Stimulated activated CD8-positive, alpha-beta memory T cell treated with anti-CD3 and anti-CD28 coated beads, Interleukin-4, amount 100 ng/mL, for 4 hours (primary cell): ENCODE results near the gene ACOXL.
"Not testable (repeated sequence)": the region's sequence is repeated elsewhere in the genome, so short reads cannot be mapped to it uniquely, and the experiment has no call there.

Experiments used
- DNase-seq, 2 donors: peaks; one replicate each; pipeline ENCODE4 v3.0.0-alpha.2; 2020; ENCODE audit warnings: low read depth in 2 of 2, low spot score in 1 of 2

Gene ACOXL

GRCh38 chr2:110960954-110961353 lies 228.6 kb downstream of the ACOXL start:
- no peak for DNase-seq

- DNase-seq: not testable (repeated sequence)
Measured at GRCh38 chr2:110961643-110962042, 229.3 kb downstream of the ACOXL start.

GRCh38 chr2:110969696-110970095 lies 237.3 kb downstream of the ACOXL start:
- no peak for DNase-seq

GRCh38 chr2:110970201-110970600 lies 237.8 kb downstream of the ACOXL start:
- no peak for DNase-seq

GRCh38 chr2:110971811-110972210 lies 239.4 kb downstream of the ACOXL start:
- no peak for DNase-seq

- no peak for DNase-seq
Measured at GRCh38 chr2:110973262-110973661, 240.9 kb downstream of the ACOXL start.

- no peak for DNase-seq
Measured at GRCh38 chr2:110977403-110977802, 245.0 kb downstream of the ACOXL start.

- DNase-seq: no peak
Measured at GRCh38 chr2:110978148-110978547, 245.8 kb downstream of the ACOXL start.

GRCh38 chr2:110978756-110979470 lies 246.5 kb downstream of the ACOXL start:
- no peak for DNase-seq

- DNase-seq: no peak
Measured at GRCh38 chr2:110979471-110980338, 247.3 kb downstream of the ACOXL start.

- no peak for DNase-seq
Measured at GRCh38 chr2:110980339-110981062, 248.1 kb downstream of the ACOXL start.

GRCh38 chr2:110983133-110983532 lies 250.8 kb downstream of the ACOXL start:
- DNase-seq: no peak

- DNase-seq: no peak
Measured at GRCh38 chr2:110984694-110985490, 252.5 kb downstream of the ACOXL start.

GRCh38 chr2:110990440-110990839 lies 258.1 kb downstream of the ACOXL start:
- DNase-seq: no peak

- no peak for DNase-seq
Measured at GRCh38 chr2:110991911-110992310, 259.5 kb downstream of the ACOXL start.

- no peak for DNase-seq
Measured at GRCh38 chr2:110992886-110993285, 260.5 kb downstream of the ACOXL start.

- DNase-seq: peak in 1 of 2 donors; percentile 9
Measured at GRCh38 chr2:110993557-110994231, 261.3 kb downstream of the ACOXL start.

GRCh38 chr2:110994250-110994961 lies 262.0 kb downstream of the ACOXL start:
- no peak for DNase-seq

- no peak for DNase-seq
Measured at GRCh38 chr2:110995911-110996310, 263.5 kb downstream of the ACOXL start.
